ENCODE measurements around the gene MASP1.
"Not testable (repeated sequence)": the region's sequence is repeated elsewhere in the genome, so short reads cannot be mapped to it uniquely, and the experiment has no call there.

MASP1 gene

DNA sequence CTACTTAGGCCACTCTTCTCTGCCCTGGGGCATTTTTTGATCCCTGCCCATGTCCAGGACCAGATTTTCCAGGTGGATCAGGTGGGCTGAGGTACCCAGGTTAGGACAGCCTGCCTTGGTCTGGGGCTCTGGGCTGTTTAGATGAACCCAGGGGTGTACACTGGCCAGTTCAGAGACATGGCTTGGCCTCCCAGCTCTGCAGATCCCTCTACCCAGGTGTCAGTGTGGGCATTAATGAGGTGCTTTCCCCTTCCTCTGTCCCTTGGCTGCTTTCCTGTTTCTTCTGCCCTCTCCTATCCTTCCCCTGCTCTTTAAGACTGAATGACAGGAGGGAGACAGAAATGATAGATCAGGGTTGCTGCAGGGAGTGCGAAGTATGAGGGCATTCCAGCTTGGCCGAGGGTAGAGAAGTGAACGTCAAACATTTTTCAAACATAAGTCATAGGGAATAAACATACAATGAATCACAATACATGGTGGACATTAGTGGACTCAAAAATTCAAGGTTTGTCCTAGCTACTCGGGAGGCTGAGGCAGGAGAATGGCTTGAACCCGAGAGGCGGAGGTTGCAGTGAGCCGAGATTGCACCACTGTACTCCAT is 63.8 kb downstream of the MASP1 start:
- DNase-seq (ENCODE audit: low read depth in 2 of 2): no peak

DNA sequence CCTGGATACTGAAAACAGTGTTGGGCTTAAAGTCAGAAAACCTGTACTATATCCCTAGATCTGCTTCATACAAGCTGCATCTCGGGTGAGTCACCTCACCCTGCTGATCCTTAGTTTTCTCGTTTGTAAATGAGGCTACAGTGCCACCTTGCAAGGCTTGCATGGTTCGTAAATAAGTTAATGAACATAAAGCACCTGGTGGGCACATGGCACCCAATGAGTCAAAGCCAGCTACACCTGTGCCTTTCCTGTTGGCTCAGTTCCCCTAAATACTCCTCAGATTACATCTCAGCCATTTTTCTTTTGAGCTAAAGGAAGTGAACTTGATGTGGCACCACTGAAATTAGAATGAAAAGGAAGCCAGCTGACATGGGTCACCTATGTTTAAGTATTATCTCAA is 67.7 kb downstream of the MASP1 start:
- no peak for DNase-seq (ENCODE audit: low read depth in 2 of 2)

DNA sequence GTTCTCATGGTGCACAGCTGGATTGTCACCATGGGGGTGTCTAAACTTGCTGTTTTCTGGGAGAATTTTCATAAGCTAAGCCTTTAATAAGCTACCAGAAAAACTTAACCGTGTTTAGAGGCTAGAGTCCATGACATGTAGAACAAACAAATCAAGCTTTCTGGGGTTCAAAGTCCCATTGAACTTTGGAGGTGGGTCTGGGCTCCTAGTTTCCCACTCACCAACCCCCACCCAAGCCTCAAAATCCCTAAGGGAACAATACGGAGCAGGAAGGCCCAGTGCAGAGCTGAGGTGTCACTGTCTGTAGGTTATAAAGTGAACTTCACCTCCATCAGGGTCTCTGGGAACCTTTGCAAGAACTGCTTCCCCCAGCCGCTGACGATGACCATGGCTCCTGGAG is 68.7 kb downstream of the MASP1 start:
- no peak for DNase-seq (ENCODE audit: low read depth in 2 of 2)

DNA sequence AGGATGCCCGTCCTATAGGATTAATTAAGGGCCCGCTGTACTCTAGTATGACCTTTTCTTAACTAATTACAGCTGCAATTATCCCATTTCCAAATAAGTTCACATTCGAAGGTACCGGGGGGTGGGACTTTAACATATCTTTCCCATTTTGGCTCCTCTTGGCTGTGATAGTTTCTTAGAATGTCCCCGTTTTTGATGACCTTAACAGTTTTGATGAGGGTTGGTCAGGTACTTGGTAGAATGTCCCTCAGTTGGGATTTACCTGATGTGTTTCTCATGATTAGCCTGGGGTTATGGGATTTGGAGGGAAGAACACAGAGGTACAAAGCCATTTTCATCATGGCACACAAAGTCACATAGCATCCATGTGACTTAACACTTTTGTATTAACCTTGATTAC is 76.1 kb downstream of the MASP1 start:
- DNase-seq (ENCODE audit: low read depth in 2 of 2): no peak

DNA sequence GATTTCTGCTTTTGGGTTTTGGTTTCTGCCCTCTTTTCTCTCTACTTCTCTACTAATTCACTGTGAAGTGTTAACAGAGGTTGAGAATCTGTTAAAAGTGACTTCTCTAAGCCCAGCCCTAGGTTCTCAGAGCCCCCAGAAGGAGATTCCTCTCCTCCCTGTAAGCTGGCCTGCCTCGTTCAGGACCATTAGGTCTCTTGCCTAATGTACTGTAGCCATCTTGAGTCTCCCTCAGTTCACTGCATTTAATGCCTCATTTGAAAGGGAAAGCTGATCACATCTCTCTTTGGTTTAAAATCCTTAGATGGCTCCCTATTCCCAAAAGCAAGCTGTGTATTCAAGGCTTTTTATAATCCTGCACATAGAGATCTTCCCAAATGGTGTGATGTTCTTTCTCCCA is 77.9 kb downstream of the MASP1 start:
- DNase-seq (ENCODE audit: low read depth in 2 of 2): no peak

DNA sequence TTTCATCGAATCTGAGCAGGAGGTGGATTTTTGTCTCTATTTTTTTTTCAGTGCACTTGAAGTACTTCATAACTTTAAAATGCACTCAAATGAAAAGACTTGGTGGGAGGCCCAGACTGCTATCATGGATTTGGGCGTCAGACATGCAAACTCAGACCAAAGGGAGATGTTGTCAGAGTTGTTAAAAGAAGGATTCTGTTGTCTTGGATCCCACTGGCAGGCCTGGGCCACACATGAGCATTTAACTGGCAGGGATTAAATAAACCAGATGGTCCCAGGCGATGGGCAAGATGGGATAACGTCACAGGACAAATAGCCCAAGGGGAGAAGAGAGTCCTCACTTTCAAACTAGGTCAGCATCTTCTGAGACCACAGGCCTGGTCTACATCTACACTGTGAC is 78.8 kb downstream of the MASP1 start:
- DNase-seq (ENCODE audit: low read depth in 2 of 2): no peak

DNA sequence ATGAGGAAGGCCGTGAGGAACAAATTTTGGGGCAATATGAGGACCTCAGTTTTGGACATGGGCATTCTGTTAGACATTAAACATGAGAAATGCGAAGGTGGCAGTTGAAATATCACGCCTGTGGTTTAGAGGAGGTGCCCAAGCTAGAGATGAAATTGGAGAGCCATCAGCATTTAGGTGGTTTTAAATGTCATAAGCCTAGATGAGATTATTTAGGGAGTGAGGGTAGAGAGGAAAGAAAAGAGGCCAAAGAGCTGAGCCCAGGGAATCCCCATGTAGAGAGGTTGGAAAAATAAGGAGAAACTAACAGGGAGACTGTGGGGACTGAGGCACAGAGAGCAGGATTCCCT is 79.4 kb downstream of the MASP1 start:
- no peak for DNase-seq (ENCODE audit: low read depth in 2 of 2)

DNA sequence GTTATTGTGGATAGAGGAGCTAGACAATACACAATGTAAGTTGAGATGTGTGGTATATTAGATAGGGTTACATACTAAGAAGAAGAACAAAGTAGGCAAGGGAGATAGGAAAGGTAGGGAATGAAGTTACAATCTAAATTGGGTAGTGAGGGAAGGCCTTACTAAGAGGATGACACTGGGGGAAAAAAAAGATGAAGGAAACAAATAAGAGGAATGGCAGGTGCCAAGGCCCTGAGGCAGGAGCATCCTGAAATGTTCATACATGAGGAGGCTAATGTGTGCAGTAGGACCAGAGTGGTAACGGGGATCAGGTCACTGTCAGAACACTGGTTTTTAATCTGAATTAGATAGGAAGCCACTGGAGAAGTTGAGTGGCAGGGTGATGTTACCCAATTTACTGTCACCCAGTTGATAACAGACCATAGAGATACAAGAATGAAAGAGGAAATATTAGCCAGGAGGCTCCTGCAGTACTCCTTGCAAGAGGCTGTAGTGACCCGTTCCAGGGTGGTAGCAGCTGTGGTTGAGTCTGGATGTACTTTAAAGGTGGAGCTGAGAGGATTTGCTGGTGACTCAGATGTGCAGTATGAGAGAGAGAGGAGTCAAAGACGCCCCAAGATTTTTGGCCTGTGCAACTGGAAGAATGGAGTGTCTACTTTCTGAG is 79.9 kb downstream of the MASP1 start:
- no peak for DNase-seq (ENCODE audit: low read depth in 2 of 2)

DNA sequence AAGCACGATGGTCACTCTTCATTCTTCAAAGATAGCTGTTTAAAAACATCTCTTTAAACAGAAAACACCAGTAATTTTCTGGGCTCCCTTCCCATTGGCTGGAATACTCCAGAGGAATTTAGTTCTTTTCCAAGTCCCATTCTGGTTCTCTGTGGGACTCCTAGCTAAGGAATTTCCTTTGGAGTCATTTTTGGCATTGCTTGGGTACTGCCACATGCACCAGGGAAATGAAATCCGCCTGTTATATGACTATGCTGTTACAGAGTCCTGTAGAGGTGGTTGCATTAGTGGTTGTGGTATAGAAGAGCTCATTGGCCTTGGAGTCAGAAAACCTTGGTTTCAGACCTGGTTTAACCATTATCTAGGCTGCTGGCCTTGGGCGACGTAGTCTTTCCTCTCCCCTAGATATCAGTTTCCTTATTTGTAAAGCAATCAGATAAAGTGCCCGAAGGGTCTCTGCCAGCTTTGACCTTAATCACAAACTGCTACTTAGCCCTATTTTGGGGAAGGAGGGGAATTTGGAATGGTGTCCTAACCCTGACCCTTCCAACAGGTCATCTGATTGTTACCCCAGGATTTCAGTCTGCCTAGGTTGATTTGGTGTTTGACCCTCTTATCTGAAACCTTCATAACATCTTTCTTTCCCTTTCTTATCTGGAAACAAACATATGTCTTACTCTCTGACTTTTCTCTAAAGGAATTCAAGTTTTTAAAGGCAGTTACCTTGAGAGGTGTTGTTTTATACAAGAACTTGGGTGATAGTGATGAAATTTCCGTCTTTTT is 80.8 kb downstream of the MASP1 start:
- DNase-seq (ENCODE audit: low read depth in 2 of 2): no peak

DNA sequence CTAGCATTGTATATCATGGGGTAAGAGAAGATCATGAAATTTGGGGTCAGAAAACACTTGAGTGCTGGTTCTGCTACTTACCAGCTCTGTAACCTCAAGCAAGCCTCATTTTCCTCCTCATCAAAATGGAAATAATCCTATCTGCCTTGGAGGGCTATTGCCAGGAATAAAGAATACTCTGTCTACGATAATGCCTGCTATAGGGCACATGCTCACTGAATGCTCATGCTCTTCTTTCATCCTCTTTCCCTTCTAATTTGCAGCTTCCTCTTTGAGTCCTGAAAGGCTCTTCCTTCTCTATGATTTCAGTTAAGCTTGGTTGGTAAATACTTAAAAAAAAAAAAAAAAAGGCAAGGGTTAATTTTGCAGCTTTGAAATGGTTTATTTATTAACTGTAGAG is 81.4 kb downstream of the MASP1 start:
- DNase-seq (ENCODE audit: low read depth in 2 of 2): no peak

DNA sequence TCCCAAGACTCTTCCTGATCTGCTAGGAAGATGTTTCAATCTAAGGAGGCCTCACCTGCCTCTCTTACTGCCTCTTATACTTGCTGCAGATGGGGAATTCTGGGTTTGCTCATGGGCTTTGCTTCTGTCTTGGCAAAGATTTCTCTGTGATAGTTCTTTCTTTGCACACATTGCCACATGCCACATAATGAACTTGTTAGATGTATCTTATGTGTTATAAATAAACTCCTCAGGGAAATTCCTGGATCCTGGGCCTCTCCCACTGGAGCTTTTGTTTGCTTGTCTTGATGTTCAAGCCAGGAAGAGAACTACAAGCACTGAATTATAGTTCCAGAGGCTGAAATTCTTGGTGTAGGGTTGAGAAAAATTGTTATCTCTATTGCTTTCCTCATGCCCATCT is 82.0 kb downstream of the MASP1 start:
- DNase-seq (ENCODE audit: low read depth in 2 of 2): no peak

DNA sequence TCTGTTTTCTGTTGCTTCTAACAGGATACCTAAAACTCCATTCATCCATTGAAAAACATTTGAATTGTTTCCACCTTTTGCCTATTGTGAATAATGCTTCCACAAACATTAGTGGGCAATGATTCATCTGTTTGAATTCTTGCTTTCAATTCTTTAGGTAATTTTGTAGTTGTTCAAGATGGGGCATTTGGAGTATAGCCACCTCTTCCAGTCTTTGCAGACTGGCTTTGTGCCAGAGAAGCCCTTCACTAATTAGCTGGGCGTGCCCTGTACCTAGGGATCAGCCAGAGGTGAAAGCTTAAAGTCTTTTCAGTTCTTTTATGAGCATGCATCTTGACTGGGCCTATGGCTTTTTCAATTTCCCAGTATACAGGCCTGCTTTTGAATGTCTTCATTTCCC is 83.4 kb downstream of the MASP1 start:
- no peak for DNase-seq (ENCODE audit: low read depth in 2 of 2)

DNA sequence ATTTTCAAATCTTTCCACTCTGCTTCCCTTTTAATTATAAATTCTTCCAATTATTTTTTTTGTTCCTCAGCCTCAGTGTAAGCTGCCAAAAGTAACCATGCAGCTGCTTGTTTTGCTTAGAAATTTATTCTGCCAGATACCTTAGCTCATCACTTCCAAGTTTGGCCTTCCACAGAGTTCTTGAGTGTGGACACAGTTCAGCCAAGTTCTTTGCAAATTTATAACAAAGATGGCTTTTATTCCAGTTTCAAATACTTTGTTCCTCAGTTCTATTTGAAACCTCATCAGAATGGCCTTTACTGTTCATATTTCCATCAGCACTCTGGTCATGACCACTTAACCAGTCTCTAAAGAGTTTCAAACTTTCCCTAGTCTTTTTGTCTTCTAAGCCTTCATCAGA is 83.9 kb downstream of the MASP1 start:
- no peak for DNase-seq (ENCODE audit: low read depth in 2 of 2)

DNA sequence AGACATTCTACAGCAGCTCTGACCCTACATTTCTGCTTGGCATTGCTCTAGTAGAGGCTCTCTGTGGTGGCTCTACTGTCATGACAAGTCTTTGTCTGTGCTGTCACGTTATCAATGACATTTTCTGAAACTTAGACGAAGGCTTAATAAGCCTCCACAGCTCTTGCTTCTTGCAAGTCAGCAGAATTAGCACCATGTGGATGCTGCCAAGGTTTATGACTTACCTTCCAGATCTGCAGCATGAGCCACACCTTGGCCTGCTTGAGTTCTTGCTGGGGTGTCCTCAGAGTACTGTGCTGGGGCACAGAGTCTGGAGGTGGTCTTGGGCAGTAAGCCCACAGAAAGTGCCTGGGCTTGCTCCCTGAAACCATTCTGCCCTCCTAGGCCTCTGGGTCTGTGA is 84.5 kb downstream of the MASP1 start:
- DNase-seq (ENCODE audit: low read depth in 2 of 2): no peak

DNA sequence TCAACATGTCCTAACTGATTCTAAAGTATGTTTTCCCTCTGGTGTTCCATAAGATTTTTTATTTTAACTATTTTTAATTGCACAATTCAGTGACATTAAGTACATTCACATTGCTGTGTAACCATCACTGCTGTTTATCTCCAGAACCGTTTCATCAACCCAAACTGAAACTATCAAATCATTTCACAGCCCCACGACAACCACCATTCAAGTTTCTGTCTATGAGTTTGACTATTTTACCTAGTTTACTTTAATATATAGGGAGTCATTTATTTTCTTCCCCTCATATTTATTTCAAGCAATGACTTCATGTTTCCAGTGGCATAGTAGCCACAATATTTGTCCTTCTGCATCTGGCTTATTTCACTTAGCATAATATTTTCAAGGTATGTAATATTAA is 85.9 kb downstream of the MASP1 start:
- DNase-seq (ENCODE audit: low read depth in 2 of 2): no peak

DNA sequence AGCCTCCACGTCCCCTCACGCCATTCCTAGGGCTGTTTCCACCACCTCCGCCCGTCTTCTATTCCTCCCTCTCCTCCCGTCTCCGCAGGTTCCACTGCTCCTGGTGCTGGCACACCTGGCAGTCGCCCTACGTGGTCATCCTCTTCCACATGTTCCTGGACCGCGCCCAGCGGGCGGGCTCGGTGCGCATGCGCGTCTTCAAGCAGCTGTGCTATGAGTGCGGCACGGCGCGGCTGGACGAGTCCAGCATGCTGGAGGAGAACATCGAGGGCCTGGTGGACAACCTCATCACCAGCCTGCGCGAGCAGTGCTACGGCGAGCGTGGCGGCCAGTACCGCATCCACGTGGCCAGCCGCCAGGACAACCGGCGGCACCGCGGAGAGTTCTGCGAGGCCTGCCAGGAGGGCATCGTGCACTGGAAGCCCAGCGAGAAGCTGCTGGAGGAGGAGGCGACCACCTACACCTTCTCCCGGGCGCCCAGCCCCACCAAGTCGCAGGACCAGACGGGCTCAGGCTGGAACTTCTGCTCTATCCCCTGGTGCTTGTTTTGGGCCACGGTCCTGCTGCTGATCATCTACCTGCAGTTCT is 92.0 kb downstream of the MASP1 start:
- DNase-seq (ENCODE audit: low read depth in 2 of 2): not testable (repeated sequence)

DNA sequence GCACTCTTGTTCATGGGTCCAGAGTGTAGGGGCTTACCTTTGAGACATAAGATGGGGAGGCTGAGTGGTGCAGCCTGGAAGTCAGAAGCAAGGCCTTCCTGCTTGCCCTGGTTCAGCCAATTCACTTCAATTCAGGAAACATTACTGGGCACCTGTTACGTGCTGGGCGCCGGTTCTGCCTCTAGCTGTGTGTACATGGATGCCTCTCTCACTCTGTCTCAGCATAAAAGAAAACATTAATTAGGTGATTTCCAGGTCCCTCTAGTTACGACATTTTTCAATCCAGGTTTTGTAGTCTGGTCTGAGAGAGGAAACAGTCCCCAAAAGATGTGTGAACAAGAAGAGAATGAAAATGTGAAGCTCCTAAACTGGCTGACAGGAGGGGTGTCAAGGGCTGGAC is 93.0 kb downstream of the MASP1 start:
- no peak for DNase-seq (ENCODE audit: low read depth in 2 of 2)

DNA sequence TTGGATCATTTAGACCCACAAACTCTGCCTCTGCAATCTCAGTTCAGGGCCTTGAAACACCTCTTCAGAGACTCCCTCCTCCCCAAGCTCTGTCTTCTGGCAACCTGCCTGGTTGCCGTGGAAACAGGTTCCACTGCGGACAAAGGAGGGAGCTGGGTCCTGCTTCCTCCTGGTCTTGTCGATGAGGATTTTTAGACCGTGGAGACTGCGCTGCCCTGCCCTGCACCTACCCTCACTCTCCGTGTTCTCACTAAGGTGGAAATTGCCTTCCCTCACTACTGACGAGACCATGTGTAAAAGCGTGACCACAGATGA is 94.2 kb downstream of the MASP1 start, which contains the start of gene RTP1:
TSS of gene RTP1 (plus strand) at position 152 of the 315 bp plus-strand sequence. CDS start at position 182, 30 bp downstream.
- DNase-seq (ENCODE audit: low read depth in 2 of 2): no peak

DNA sequence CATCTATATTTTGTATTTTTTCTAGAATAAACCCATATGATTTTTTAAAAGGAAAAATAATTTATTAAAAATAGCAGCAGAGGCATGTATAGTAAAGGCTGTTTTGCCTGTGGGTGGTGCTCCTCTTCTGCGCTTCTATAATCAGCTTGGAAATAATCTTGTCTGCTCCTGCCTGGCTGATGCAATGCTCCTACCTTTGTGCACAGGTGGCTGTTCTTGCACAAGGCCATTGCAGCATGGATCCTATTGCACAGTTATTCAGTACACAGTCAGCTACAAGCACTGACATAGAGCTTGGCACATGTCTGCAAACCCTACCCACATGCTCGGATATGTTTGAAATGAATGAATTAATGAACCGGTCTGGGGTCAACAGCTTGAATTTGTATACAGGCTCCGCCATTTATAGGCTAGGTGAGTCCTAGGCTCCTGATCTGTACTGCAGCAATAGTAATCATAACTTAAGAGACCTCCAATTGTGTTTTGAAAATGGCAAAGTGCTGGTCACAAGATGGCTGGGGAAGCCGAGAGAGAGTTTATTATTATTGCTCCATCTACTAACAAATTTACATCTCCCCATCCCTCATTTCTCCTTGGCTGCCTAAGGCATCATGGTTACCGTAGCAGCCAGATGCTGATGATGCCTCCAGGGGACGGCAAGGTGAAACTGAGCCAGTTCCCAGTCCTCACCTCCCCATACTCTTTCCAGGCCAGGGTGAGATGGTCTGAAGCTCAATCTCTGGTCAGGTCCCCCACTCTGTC is 94.8 kb downstream of the MASP1 start:
- DNase-seq (ENCODE audit: low read depth in 2 of 2): no peak

DNA sequence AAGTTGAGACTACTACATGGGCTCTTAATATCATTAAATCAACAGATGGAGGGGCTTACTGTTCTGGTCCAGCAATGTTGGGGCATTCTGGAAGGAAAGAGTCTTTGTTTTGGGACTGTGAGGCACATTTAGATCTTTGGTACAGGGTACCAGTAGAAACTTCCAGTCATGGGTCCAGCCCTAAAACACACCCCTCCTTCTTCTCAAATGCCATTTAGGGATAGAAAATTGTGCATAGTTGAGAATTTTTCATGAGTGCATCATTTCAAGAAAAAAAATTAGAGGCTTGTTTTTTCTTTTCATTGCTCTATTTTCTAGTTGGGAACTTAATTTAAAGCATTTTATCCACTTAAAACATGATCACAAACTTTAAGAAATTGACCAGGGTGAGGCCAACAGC is 98.4 kb downstream of the MASP1 start:
- no peak for DNase-seq (ENCODE audit: low read depth in 2 of 2)

DNA sequence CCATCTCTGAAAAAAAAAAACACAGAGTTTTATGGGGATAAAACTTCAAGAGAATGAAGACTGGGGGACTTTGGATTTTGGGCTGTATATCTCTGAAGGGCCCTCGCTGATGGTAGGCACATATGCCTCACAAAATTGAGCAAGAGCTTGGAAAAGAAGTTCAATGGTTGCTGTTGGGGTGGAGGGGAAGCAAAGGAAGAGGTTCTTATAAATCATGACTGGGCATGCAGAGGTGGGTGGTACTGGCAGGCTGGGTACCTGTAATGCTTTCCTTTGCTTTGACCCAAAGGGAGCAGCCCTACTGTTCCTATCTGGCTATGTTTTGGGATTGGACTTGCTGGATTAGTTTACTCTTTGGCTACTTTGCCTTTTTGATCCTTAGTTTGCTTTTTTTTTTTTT is 100.3 kb downstream of the MASP1 start:
- DNase-seq (ENCODE audit: low read depth in 2 of 2): no peak

DNA sequence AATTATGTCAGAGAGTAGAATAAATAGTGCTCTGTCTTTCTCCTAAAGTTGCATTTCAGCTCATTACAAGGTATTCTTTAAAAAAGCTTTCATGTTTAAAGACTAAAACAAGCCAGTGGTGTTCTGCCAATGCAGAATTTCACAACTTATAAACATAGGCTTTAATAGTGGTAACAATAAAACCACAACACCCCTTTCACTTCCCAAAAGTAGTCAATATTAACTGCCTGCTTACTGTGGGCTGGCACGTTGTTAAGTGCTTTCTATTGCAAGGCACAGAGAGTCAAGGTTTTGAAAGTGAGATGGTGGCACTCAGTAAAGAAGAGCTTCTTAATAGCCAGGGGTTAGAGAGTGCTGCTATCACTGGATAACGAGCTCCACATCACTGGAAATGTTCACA is 102.6 kb downstream of the MASP1 start:
- DNase-seq (ENCODE audit: low read depth in 2 of 2): no peak

Measured in stimulated activated CD8-positive, alpha-beta memory T cell treated with anti-CD3 and anti-CD28 coated beads, Interleukin-7, amount 100 ng/mL, for 1 hour (primary cell).